Psoas muscle (tissue), 8 donors: ENCODE measurements around the gene SLCO4A1. TPM values are rescaled to one million over a fixed set of nuclear protein-coding genes. Genes with fewer than 3 reads are reported as not detected.

Source experiments
- ATAC-seq, 4 donors: fragments of 200-7000 bp; cut with Tn5 transposase; one replicate each; pipeline ENCODE4 v1.9.1; 2020; ENCODE audit warnings: moderate library complexity in 3 of 4, mild to moderate bottlenecking in 2 of 4
- DNase-seq, 2 donors: peaks; one replicate each; pipeline ENCODE4 v3.0.0-alpha.2; 2020
- H3K27ac ChIP-seq: fragments of 200-600 bp; one replicate; pipeline ENCODE4 v1.8.0; 2022
- H3K27me3 ChIP-seq, 3 donors: fragments of 200-600 bp in 1 of 3; one replicate each; pipeline versions ENCODE4 v1.6.1 to v1.8.0; 2013 to 2022; ENCODE audit warnings: low read length in 2 of 3, mild to moderate bottlenecking in 2 of 3, moderate library complexity in 1 of 3; ENCODE audit not compliant: insufficient read depth in 3 of 3
- H3K36me3 ChIP-seq, 2 donors: fragments of 200-600 bp in 1 of 2; one replicate each; pipeline versions ENCODE4 v1.6.1 to v1.8.0; 2013 to 2022; ENCODE audit warnings: low read depth in 1 of 2, mild to moderate bottlenecking in 1 of 2, moderate library complexity in 1 of 2; ENCODE audit not compliant: insufficient read depth in 1 of 2
- H3K4me1 ChIP-seq: fragments of 200-600 bp; one replicate; pipeline ENCODE4 v1.8.0; 2022
- H3K4me3 ChIP-seq: fragments of 200-600 bp; one replicate; pipeline ENCODE4 v1.8.0; 2022; ENCODE audit warnings: mild to moderate bottlenecking
- H3K9me3 ChIP-seq: fragments of 200-600 bp; one replicate; pipeline ENCODE4 v1.8.0; 2022
- CTCF ChIP-seq: fragments of 200-600 bp; IDR thresholded peaks from one replicate; pipeline ENCODE4 v1.8.0; 2022; ENCODE audit warnings: antibody characterized with exemption
- WGBS, 3 donors: extraction: QIAGEN DNeasy Blood & Tissue Kit; methylation state at CpG; one replicate each; pipeline versions ENCODE4 v1.1.6 to v1.1.7; 2013; 5-methylcytosine and 5-hydroxymethylcytosine counted together
- intact Hi-C, 2 donors: fragments of 100-400 bp; cut with DNase I; formaldehyde crosslinking; loops; one replicate each; pipeline versions ENCODE4 v1.11.0 to v1.14.2; 2022
- polyA plus RNA-seq, 3 donors: library from polyadenylated mRNA; stranded (reverse); fragments of 200-250 nt; gene quantifications; one replicate each; pipeline ENCODE4 v1.2.3, GENCODE V29; 2013
- total RNA-seq, 4 donors: library from RNA; stranded (reverse); fragmentation: NEBNext Ultra II Directional in 2 of 4; extraction: Animal tissue kit (Norgen Biotek cat#: 25700) in 2 of 4; gene quantifications; one replicate each; pipeline versions ENCODE4 v1.2.1 to v1.2.4, GENCODE V29; 2021 to 2023
- donor health status: healthy with polysubstance abuse.
- donor health status: DM: no; HTN: no; CAD: no; lungs with moderate emphysema.
- donor health status: Bipolar disorder and iron deficiency.
- donor health status: healthy.
- donor health status: DM: yes; HTN: yes; CAD: no.
- donor health status: DM: no; HTN: no; CAD: no.
- donor health status: DM: no; HTN: no; CAD: no.
- donor health status: DM: yes; HTN: yes; CAD: no.

Gene SLCO4A1
- total and polyA plus RNA-seq, 7 donors = 5.3 to 38.5 (median 9.8) TPM

GRCh38 chr20:62717933-62718332, 75.6 kb downstream of the SLCO4A1 start:
- Histone ChIP-seq H3K27ac (no peak overlapping the region), H3K27me3 (peaks cover 0 to 50% (median 8%) of the 10 kb centered on the region in 3 donors), H3K4me1 (no peaks in the 10 kb centered on the region), H3K4me3 (no peak overlapping the region), H3K36me3 (no peaks in the 10 kb centered on the region), H3K9me3 (no peaks in the 10 kb centered on the region)
- intact Hi-C loops = loop anchor here in 1 of 2 donors (5.0 kb wide), 1 partner anchor 49 kb away; no protein-coding TSS in a partner anchor
- DNase-seq (no peak), ATAC-seq (no peak)
- no peak for TF ChIP-seq CTCF
- WGBS, 3 donors = 52 to 58% (median 54%) methylated on average over 18 of the region's 18 CpGs

GRCh38 chr20:62718546-62718945, 76.2 kb downstream of the SLCO4A1 start:
- Histone ChIP-seq H3K4me1 (no peaks in the 10 kb centered on the region), H3K27ac (no peak overlapping the region), H3K36me3 (no peaks in the 10 kb centered on the region), H3K27me3 (peaks cover 0 to 50% (median 8%) of the 10 kb centered on the region in 3 donors), H3K9me3 (no peaks in the 10 kb centered on the region), H3K4me3 (no peak overlapping the region)
- ATAC-seq (no peak), DNase-seq (no peak)
- no peak for TF ChIP-seq CTCF
- WGBS, 3 donors = 64 to 68% (median 66%) methylated on average over 12 of the region's 12 CpGs
- intact Hi-C loops = loop anchor here in 1 of 2 donors (5.0 kb wide), 1 partner anchor 49 kb away; no protein-coding TSS in a partner anchor

GRCh38 chr20:62719250-62719935, 77.1 kb downstream of the SLCO4A1 start:
- DNase-seq (no peak), ATAC-seq (no peak)
- Histone ChIP-seq H3K36me3 (no peaks in the 10 kb centered on the region), H3K9me3 (no peaks in the 10 kb centered on the region), H3K4me3 (no peak overlapping the region), H3K27me3 (peaks cover 0 to 45% (median 9%) of the 10 kb centered on the region in 3 donors), H3K27ac (no peak overlapping the region), H3K4me1 (no peaks in the 10 kb centered on the region)
- 77 to 83% (median 82%) methylated on average over 12 of the region's 12 CpGs for WGBS, 3 donors
- intact Hi-C loops = loop anchor here in 1 of 2 donors (5.0 kb wide), 1 partner anchor 48 kb away; no protein-coding TSS in a partner anchor
- no peak for TF ChIP-seq CTCF

Other genes starting within 250 kb of the SLCO4A1 start
- 1 to 10 TPM; 3.0 to 4.2 (median 3.9) TPM for gene CABLES2, start 235.2 kb upstream of the SLCO4A1 start, total RNA-seq
- gene CABLES2, start 235.2 kb upstream of the SLCO4A1 start, polyA plus RNA-seq = 1 to 10 TPM; 2.4 to 4.3 (median 3.5) TPM
- gene RBBP8NL, start 215.0 kb upstream of the SLCO4A1 start, total RNA-seq = not detected
- under 1 TPM in 2 of 3 donors, not detected in 1; 0.03 to 0.08 TPM for gene RBBP8NL, start 215.0 kb upstream of the SLCO4A1 start, polyA plus RNA-seq
- gene GATA5, start 166.5 kb upstream of the SLCO4A1 start, total RNA-seq = under 1 TPM in 2 of 4 donors, not detected in 2; 0.13 to 0.14 TPM
- gene GATA5, start 166.5 kb upstream of the SLCO4A1 start, polyA plus RNA-seq = under 1 TPM in 2 of 3 donors, not detected in 1; 0.01 to 0.03 TPM
- gene NTSR1, start 66.3 kb downstream of the SLCO4A1 start, total RNA-seq = under 1 TPM in 1 of 4 donors, not detected in 3; 0.08 TPM
- under 1 TPM; 0.01 to 0.07 (median 0.04) TPM for gene NTSR1, start 66.3 kb downstream of the SLCO4A1 start, polyA plus RNA-seq
- gene MRGBP, start 154.0 kb downstream of the SLCO4A1 start, total RNA-seq = 1 to 10 TPM; 5.1 to 7.2 (median 5.7) TPM
- 10 to 100 TPM in 1 of 3 donors, 1 to 10 TPM in 2; 6.5 to 11.4 (median 7.8) TPM for gene MRGBP, start 154.0 kb downstream of the SLCO4A1 start, polyA plus RNA-seq
- gene OGFR, start 162.3 kb downstream of the SLCO4A1 start, total RNA-seq = 10 to 100 TPM; 17.3 to 20.9 (median 19.4) TPM
- gene OGFR, start 162.3 kb downstream of the SLCO4A1 start, polyA plus RNA-seq = 10 to 100 TPM; 11.6 to 21.6 (median 15.5) TPM
- under 1 TPM in 3 of 4 donors, not detected in 1; 0.27 to 0.67 (median 0.40) TPM for gene COL9A3, start 174.5 kb downstream of the SLCO4A1 start, total RNA-seq
- gene COL9A3, start 174.5 kb downstream of the SLCO4A1 start, polyA plus RNA-seq = under 1 TPM; 0.51 to 0.86 (median 0.67) TPM
- gene TCFL5, start 219.3 kb downstream of the SLCO4A1 start, total RNA-seq = 1 to 10 TPM; 3.6 to 5.2 (median 4.1) TPM
- gene TCFL5, start 219.3 kb downstream of the SLCO4A1 start, polyA plus RNA-seq = 1 to 10 TPM; 2.3 to 4.3 (median 2.8) TPM